MM.1S (cell line): Measurements from ENCODE around the gene CYSLTR2.

Experiments
- CTCF ChIP-seq: fragments of 300-600 bp; sonication (generic); IDR thresholded peaks from 2 replicates; pipeline ENCODE4 v1.5.1; 2016; ENCODE audit warnings: antibody characterized with exemption, low read length, mixed read lengths
- EZH2 ChIP-seq: fragments of 300-600 bp; sonication (generic); optimal IDR thresholded peaks from 2 replicates; pipeline ENCODE3; 2017; ENCODE audit warnings: low read depth, mild to moderate bottlenecking, antibody characterized with exemption, low read length, mixed read lengths

GRCh38 chr13:48749699-48750473, 96.2 kb downstream of the CYSLTR2 start:
- TF ChIP-seq CTCF (no peak), EZH2 (no peak)
